ENCODE data around the gene TSTD1.
"Not testable (repeated sequence)": the region's sequence is repeated elsewhere in the genome, so short reads cannot be mapped to it uniquely, and the experiment has no call there.

The TSTD1 gene

DNA sequence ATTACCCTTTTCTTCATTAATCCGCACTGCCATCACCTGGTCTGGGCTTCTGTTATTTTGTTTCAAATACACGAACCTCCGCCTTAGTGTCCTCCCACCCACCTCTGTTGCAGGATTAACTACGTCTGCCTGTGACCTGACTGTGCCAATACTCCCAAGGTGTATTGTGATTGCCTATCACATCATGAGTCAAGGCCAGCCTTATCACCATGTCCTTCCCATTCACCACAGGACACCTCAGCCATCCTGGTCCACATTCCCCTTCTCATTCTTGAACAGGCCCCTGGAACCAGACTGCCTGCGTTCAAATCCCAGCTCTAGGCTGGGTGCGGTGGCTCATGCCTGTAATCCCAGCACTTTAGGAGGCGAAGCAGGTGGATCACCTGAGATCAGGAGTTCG is 32.2 kb downstream of the TSTD1 start:
- no peak for DNase-seq

DNA sequence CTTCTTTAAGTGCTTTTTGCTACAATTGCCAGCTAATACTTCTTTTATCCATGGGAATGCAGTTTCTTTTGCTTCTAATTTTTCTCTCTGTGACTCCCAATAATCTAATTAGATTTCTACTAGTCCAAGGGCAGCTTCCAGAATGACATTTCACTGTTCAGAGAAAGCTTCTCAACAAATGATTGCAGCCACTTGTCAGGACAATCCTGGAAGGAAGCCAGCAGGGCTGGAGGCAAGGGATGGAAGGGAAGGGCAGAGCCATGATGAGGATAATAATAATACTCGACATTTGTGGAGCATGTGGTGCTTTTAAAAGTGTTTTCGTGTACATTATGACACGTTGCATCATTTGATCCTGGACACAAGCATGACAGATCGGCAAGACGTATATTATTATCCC is 37.2 kb downstream of the TSTD1 start:
- DNase-seq: no peak

DNA sequence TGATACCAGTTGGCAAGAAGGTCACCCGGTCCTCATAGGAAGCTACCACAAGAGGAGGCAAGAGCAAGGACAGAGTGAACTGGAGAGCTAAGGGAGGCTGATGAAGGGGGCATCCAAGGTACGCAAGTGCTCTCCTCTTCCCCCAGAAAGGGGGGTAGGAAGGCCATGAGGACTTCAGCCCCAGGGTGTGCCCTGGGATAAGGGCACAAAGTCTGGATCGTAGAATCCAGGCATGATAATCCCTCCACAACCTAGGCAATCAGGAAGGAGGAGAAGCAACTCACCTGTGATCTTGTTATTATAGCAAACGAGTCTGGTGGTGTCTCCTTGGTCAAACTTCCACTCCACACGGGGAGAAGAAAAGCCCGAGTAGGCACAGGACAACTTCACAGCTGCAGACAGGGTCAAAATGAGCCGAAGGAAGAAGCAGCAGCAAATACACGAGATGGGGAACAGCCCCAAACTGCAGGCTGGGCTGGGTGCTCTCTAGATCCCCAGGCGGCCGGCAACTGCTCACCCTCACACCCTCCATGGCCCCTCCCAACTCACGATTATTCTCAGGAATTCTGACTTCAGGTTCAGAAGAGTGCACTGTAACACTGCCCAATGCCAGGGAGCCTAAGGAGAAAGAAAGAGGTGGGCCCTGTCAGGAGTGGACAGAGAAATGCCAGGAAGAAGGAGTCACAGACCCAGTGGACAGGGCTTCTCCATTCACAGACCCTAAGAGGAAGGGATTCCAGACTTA is 37.9 kb downstream of the TSTD1 start:
- DNase-seq: no peak

GRCh38 chr1:160999376-160999775 is 39.4 kb downstream of the TSTD1 start:
- no peak for DNase-seq

DNA sequence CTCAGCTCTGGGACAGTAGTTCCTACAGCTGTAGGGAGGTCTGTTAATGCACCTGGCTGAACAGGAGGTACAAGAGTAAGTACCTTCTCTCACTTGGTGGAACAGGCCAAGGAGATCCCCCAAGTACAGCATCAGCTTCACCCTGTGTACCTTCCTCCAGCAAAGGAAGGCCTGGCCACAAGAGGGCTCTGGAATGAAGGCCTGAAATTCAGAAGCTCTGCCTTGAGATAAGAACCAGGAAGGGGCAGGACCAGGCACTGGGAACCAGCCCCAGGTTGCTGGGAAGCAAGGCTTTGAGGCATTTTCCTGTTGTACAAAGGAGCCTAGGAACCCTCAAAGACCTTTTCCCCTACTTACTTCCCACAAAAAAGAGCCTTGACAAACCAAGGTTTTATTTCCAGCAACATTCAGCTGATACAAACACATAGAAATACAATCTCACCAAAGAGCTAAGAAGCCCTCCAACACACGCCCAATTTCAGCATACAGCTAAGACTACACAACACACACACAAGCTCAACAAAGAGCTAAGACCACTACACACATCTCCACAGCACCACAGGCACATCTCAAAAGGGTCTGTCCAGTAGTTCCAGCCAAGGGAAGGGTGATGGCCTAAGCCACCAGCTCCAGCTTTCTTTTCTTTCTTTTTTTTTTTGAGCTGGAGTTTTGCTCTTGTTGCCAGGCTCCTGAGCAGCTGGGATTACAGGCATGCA is 41.3 kb downstream of the TSTD1 start:
- peak in 1 of 2 donors; percentile 28 for DNase-seq

GRCh38 chr1:160996178-160996577 is 42.6 kb downstream of the TSTD1 start:
- no peak for DNase-seq

GRCh38 chr1:160993544-160994193 is 45.1 kb downstream of the TSTD1 start:
- no peak for DNase-seq

DNA sequence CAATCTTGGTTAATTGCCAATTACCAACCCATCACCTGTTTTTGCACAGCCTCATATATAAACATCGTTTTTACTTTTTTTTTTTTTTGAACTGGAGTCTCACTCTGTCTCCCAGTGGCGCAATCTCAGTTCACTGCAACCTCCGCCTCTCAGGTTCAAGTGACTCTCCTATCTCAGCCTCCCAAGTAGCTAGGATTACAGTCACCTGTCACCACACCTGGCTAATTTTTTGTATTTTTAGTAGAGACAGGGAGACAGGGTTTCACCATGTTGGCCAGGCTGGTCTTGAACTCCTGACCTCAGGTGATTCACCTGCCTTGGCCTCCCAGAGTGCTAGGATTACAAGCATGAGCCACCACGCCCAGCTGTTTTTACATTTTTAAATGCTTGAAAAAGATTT is 46.7 kb downstream of the TSTD1 start:
- DNase-seq: not testable (repeated sequence)
